ENCODE measurements around the gene SPTBN1. TPM values are rescaled to one million over a fixed set of nuclear protein-coding genes. Genes with fewer than 3 reads are reported as not detected.

SPTBN1 gene
- total RNA-seq, 2 donors from 2014 or later = 179 to 194 TPM

- Histone ChIP-seq H3K36me3 (ENCODE audit: control insufficient read depth, insufficient read depth, low read length) (no peaks in the 10 kb centered on the region), H3K4me1 (ENCODE audit: control insufficient read depth, insufficient read depth, low read length) (no peaks in the 10 kb centered on the region), H3K9me3 (ENCODE audit: control insufficient read depth, low read length) (no peaks in the 10 kb centered on the region), H3K4me3 (ENCODE audit: low read length) (no peak overlapping the region), H3K27ac (ENCODE audit: low read depth, low read length) (no peak overlapping the region), H3K27me3 (ENCODE audit: control insufficient read depth, insufficient read depth, low read length, poor library complexity, severe bottlenecking) (no peaks in the 10 kb centered on the region), H3K9ac (ENCODE audit: extremely low read depth, low read length, poor library complexity, severe bottlenecking) (no peak overlapping the region)
- Mint-ChIP-seq H3K9me3 (no peaks in the 10 kb centered on the region), H3K27ac (no peak overlapping the region), H3K27me3 (ENCODE audit: insufficient read depth) (no peaks in the 10 kb centered on the region), H3K4me3 (no peak overlapping the region), H3K36me3 (ENCODE audit: low read depth) (no peaks in the 10 kb centered on the region), H3K4me1 (peaks cover 30% of the 10 kb centered on the region)
- DNase-seq = peak; percentile 93
- 77 to 100% methylated on average over 2 to 3 of the region's 3 CpGs for WGBS, 2 experiments (ENCODE audit: insufficient coverage in 1 of 2, insufficient read length in 1 of 2)
- peak; percentile 92 for TF ChIP-seq CTCF (conservative IDR thresholded peaks at IDR 0.05)
These were observed 47.1 kb downstream of the SPTBN1 start for GRCh38 chr2:54503192-54503591.

- no peak overlapping the region for H3K27ac Mint-ChIP-seq
- no peaks in the 10 kb centered on the region for H3K27me3 ChIP-seq (ENCODE audit: control insufficient read depth, insufficient read depth, low read length, poor library complexity, severe bottlenecking)
- no peaks in the 10 kb centered on the region for H3K36me3 ChIP-seq (ENCODE audit: control insufficient read depth, insufficient read depth, low read length)
- peaks cover 25% of the 10 kb centered on the region for H3K4me1 Mint-ChIP-seq
- no peaks in the 10 kb centered on the region for H3K9me3 ChIP-seq (ENCODE audit: control insufficient read depth, low read length)
- H3K27ac ChIP-seq (ENCODE audit: low read depth, low read length) = no peak overlapping the region
- H3K27me3 Mint-ChIP-seq (ENCODE audit: insufficient read depth) = no peaks in the 10 kb centered on the region
- TF ChIP-seq CTCF (conservative IDR thresholded peaks at IDR 0.05) = no peak
- H3K9me3 Mint-ChIP-seq = no peaks in the 10 kb centered on the region
- H3K4me3 ChIP-seq (ENCODE audit: low read length) = no peak overlapping the region
- no peak overlapping the region for H3K9ac ChIP-seq (ENCODE audit: extremely low read depth, low read length, poor library complexity, severe bottlenecking)
- no peak overlapping the region for H3K4me3 Mint-ChIP-seq
- no peaks in the 10 kb centered on the region for H3K36me3 Mint-ChIP-seq (ENCODE audit: low read depth)
- WGBS, 2 experiments (ENCODE audit: insufficient coverage in 1 of 2, insufficient read length in 1 of 2) = 70 to 83% methylated on average over 1 of the region's 1 CpG
- no peaks in the 10 kb centered on the region for H3K4me1 ChIP-seq (ENCODE audit: control insufficient read depth, insufficient read depth, low read length)
- no peak for DNase-seq
These were observed 47.7 kb downstream of the SPTBN1 start for GRCh38 chr2:54503828-54504227.

GRCh38 chr2:54504866-54505265 lies 48.7 kb downstream of the SPTBN1 start:
- WGBS, 2 experiments (ENCODE audit: insufficient coverage in 1 of 2, insufficient read length in 1 of 2) = 84% methylated on average over 2 of the region's 2 CpGs; no CpG with 5 or more reads in 1 of the 2 experiments
- H3K9ac ChIP-seq (ENCODE audit: extremely low read depth, low read length, poor library complexity, severe bottlenecking) = no peak overlapping the region
- DNase-seq = no peak
- H3K36me3 ChIP-seq (ENCODE audit: control insufficient read depth, insufficient read depth, low read length) = no peaks in the 10 kb centered on the region
- H3K27me3 ChIP-seq (ENCODE audit: control insufficient read depth, insufficient read depth, low read length, poor library complexity, severe bottlenecking) = no peaks in the 10 kb centered on the region
- TF ChIP-seq CTCF (conservative IDR thresholded peaks at IDR 0.05) = no peak
- Mint-ChIP-seq H3K27me3 (ENCODE audit: insufficient read depth) (no peaks in the 10 kb centered on the region), H3K36me3 (ENCODE audit: low read depth) (no peaks in the 10 kb centered on the region), H3K9me3 (no peaks in the 10 kb centered on the region), H3K4me3 (no peak overlapping the region), H3K4me1 (peaks cover 24% of the 10 kb centered on the region), H3K27ac (no peak overlapping the region)
- H3K9me3 ChIP-seq (ENCODE audit: control insufficient read depth, low read length) = no peaks in the 10 kb centered on the region
- H3K4me1 ChIP-seq (ENCODE audit: control insufficient read depth, insufficient read depth, low read length) = no peaks in the 10 kb centered on the region
- H3K4me3 ChIP-seq (ENCODE audit: low read length) = no peak overlapping the region
- H3K27ac ChIP-seq (ENCODE audit: low read depth, low read length) = no peak overlapping the region

Data from endodermal cell (in vitro differentiated cells).